ENCODE measurements around the gene WDR37.

Gene WDR37

GRCh38 chr10:1102416-1102815, 46.2 kb downstream of the WDR37 start:
- no peak overlapping the region for H3K4me3 ChIP-seq (ENCODE audit: low read depth, low read length)
- CTCF ChIA-PET: no interaction called here
- no peak for DNase-seq (ENCODE audit: low read depth, low spot score)
- POLR2A ChIA-PET: no interaction called here
- no peak for TF ChIP-seq CTCF (IDR thresholded peaks at IDR 0.05; ENCODE audit: insufficient read depth, low read length, missing control alignments)

- no peak for DNase-seq (ENCODE audit: low read depth, low spot score)
- TF ChIP-seq CTCF (IDR thresholded peaks at IDR 0.05; ENCODE audit: insufficient read depth, low read length, missing control alignments): no peak
- no peak overlapping the region for H3K4me3 ChIP-seq (ENCODE audit: low read depth, low read length)
- ChIA-PET POLR2A (no interaction called here), CTCF (no interaction called here)
Measured at GRCh38 chr10:1102831-1103230, 46.6 kb downstream of the WDR37 start.

- no peak for DNase-seq (ENCODE audit: low read depth, low spot score)
- H3K4me3 ChIP-seq (ENCODE audit: low read depth, low read length): no peak overlapping the region
- CTCF ChIA-PET: no interaction called here
- no peak for TF ChIP-seq CTCF (IDR thresholded peaks at IDR 0.05; ENCODE audit: insufficient read depth, low read length, missing control alignments)
- POLR2A ChIA-PET: no interaction called here
Measured at GRCh38 chr10:1103551-1103950, 47.4 kb downstream of the WDR37 start.

- POLR2A ChIA-PET: no interaction called here
- CTCF ChIA-PET: no interaction called here
- TF ChIP-seq CTCF (IDR thresholded peaks at IDR 0.05; ENCODE audit: insufficient read depth, low read length, missing control alignments): no peak
- no peak for DNase-seq (ENCODE audit: low read depth, low spot score)
- no peak overlapping the region for H3K4me3 ChIP-seq (ENCODE audit: low read depth, low read length)
Measured at GRCh38 chr10:1104971-1105370, 48.8 kb downstream of the WDR37 start.

GRCh38 chr10:1107004-1107403, 50.8 kb downstream of the WDR37 start:
- CTCF ChIA-PET: no interaction called here
- POLR2A ChIA-PET: no interaction called here
- no peak for TF ChIP-seq CTCF (IDR thresholded peaks at IDR 0.05; ENCODE audit: insufficient read depth, low read length, missing control alignments)
- DNase-seq (ENCODE audit: low read depth, low spot score): no peak
- H3K4me3 ChIP-seq (ENCODE audit: low read depth, low read length): no peak overlapping the region

GRCh38 chr10:1107679-1108078, 51.5 kb downstream of the WDR37 start:
- DNase-seq (ENCODE audit: low read depth, low spot score): no peak
- H3K4me3 ChIP-seq (ENCODE audit: low read depth, low read length): no peak overlapping the region
- TF ChIP-seq CTCF (IDR thresholded peaks at IDR 0.05; ENCODE audit: insufficient read depth, low read length, missing control alignments): no peak
- ChIA-PET CTCF (no interaction called here), POLR2A (no interaction called here)

Data from AG04449 (cell line).